ENCODE results near the gene SLC25A6.
"Not testable (repeated sequence)": the region's sequence is repeated elsewhere in the genome, so short reads cannot be mapped to it uniquely, and the experiment has no call there.

SLC25A6 gene

DNA sequence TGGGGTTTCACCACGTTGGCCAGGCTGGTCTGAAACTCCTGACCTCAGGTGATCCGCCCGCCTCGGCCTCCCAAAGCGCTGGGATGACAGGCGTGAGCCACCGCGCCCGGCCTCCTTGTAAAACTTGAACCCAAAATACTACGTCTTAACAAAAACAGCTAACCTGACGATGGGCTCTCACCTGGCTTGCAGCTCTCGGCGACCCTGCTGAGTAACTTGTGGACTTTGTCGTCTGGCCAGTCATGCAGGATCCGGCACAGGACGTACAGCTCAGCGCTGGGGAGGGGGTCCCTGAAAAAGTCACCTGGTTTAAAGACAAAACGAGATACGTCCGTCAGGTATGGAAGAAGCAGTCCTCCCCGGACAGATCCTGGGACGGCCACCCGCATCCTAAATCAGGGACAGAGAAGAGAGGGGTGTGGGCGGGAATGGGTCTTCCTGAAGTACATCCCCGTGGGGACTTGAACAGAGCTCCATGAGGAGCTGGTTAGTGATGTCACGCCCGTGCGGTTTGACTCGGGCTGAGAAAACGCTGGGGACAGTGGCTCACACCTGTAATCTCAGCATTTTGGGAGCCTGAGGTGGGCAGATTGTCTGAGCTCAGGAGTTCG, 20.7 kb upstream of the SLC25A6 start:
- DNase-seq, result no peak

DNA sequence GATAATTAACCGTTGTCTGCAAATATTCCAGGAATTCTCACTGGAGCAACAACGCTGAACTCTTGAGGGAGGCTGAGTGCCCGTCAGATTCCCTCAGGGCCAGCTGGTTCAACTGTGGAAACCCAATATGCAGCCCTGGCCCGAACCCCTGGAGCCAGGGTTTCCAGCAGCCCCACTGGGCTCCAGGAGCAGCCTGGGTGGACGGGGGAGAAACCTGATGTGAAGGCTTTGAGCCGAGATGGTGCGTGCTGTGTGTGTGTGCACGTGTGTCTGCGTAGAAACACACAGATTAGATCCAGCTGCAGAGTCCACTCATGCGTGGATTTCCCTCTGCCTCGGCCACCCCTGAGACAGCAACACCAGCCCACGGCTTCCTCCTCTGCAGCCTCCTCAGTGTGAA, 19.4 kb upstream of the SLC25A6 start:
- DNase-seq, result no peak

DNA sequence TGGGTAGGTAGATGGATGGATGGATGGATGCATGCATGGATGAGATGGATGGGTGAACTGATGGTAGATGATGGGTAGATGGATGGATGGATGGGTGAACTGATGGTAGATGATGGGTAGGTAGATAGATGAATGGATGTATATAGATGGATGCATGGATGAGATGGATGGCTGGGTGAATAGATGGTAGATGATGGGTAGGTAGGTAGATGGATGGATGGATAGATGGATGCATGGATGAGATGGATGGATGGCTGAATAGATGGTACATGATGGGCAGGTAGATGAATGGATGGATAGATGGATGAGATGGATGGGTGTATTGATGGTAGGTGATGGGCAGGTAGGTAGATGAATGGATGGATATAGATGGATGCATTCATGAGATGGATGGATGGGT, 15.1 kb upstream of the SLC25A6 start:
- no peak for DNase-seq

DNA sequence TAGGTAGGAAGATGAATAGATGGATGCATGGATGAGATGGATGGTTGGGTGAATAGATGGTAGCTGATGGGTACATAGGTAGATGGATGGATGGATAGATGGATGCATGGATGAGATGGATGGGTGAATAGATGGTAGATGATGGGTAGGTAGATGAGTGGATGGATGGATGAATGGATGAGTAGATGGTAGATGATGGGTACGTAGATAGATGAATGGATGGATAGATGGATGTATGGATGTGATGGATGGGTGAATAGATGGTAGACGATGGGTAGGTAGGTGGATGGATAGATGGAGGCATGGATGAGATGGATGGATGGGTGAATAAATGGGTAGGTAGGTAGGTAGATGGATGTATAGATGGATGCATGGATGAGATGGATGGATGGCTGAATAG, 13.9 kb upstream of the SLC25A6 start:
- not testable (repeated sequence) for DNase-seq

DNA sequence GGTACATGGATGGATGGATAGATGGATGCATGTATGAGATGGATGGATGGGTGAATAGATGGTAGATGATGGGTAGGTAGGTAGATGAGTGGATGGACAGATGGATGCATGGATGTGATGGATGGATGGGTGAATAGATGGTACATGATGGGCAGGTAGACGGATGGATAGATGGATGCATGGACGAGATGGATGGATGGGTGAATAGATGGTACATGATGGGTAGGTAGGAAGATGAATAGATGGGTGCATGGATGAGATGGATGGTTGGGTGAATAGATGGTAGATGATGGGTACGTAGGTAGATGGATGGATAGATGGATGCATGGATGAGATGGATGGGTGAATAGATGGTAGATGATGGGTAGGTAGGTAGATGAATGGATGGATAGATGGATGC, 12.0 kb upstream of the SLC25A6 start:
- not testable (repeated sequence) for DNase-seq

DNA sequence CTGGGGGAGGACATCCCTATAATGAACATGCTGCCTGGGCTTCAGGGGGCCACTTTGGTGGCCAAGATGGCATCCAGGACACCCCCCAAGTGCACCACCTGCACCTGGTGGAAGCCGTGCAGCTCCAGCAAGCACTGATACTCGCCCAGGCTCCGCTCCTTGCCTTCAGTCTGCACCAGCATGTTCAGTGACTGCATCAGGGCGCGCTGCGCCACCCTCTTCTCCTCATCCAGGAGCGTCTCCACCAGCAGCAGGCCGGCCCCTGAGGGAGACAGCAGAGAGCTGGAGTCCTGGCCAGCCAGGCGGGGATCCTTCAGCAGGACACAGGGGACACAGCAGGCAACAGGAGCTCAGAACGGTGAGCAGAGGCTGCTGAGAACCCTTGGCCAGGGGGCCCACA, 11.3 kb upstream of the SLC25A6 start:
- no peak for DNase-seq

DNA sequence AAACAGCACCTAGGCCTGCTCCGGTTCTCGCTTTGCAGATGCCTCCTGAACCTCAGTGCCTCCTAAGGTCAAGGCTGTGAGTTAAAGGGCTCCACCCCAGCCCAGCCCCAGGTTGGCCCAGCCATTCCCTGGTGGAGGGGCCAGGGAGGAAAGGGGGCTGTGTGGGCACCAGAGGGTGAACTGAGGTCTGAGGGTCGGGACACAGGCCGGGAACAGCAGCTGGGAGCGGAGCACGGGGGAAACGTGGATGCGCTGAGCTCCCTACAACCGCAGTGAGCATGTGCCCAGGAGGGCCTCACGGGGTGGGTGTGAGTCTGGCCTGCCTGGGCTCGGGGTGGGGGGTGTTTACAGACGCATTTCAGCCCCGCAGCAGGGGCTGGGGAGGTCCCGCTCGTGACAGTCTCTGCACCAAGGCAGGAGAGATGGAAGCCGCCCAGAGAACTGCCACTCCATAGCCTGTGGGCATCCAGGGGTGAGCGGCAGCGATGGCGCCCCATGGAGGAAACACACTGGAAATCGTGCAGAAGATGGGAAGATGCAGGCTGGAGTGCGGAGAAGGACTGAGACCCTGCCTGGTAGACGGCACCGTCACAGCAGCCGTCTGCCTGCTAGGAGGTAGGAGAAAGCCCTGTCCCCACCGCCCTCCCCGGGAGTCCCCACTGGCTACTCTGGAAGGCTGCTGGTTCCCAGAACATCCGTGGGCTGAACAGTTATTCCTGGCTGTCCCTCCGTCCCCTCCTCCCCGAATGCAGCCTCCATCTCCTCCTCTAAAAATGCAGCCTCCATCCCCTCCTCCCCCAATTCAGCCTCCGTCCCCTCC, 9.9 kb upstream of the SLC25A6 start:
- DNase-seq, result no peak

DNA sequence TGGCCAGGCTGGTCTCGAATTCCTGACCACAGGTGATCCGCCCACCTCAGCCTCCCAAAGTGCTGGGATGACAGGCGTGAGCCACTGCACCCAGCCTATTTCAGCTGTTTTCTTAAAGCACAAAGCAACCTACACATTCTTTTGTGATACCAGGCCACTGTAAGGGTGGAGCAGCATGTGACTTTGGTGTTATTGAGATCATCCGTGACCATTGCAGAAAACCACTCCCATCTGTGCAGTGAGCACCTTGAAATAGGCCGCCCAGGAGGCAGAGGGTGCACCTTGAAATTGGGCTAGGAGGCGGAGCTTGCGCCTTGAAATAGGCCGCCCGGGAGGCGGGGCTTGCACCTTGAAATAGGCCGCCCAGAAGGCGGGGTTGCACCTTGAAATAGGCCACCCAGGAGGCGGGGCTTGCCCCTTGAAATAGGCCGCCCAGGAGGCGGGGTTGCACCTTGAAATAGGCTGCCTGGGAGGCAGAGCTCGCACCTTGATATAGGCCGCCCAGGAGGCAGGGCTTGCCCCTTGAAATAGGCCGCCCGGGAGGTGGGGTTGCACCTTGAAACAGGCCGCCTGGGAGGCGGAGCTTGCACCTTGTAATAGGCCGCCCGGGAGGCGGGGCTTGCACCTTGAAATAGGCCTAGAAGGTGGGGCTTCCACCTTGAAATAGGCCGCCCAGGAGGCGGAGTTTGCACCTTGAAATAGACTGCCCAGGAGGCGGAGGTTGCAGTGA, 9.0 kb upstream of the SLC25A6 start:
- DNase-seq, result no peak

DNA sequence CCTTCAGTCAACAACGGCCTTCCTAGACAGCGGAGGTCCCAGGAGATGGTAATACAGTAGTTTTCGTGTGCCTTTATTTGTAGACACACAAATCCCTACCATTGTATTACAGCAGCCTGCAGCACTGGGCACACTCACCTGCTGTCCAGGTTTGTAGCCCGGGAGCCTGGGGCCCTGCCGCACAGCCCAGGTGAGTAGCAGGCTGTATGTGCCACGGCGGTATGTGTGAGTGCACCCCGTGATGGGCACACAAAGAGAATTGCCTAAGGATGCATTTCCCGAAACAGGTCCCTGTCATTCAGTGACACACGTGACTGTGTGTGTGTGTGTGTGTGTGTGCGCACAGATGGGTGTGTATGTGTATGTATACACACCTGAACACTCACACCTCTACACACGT, 8.1 kb upstream of the SLC25A6 start:
- no peak for DNase-seq

DNA sequence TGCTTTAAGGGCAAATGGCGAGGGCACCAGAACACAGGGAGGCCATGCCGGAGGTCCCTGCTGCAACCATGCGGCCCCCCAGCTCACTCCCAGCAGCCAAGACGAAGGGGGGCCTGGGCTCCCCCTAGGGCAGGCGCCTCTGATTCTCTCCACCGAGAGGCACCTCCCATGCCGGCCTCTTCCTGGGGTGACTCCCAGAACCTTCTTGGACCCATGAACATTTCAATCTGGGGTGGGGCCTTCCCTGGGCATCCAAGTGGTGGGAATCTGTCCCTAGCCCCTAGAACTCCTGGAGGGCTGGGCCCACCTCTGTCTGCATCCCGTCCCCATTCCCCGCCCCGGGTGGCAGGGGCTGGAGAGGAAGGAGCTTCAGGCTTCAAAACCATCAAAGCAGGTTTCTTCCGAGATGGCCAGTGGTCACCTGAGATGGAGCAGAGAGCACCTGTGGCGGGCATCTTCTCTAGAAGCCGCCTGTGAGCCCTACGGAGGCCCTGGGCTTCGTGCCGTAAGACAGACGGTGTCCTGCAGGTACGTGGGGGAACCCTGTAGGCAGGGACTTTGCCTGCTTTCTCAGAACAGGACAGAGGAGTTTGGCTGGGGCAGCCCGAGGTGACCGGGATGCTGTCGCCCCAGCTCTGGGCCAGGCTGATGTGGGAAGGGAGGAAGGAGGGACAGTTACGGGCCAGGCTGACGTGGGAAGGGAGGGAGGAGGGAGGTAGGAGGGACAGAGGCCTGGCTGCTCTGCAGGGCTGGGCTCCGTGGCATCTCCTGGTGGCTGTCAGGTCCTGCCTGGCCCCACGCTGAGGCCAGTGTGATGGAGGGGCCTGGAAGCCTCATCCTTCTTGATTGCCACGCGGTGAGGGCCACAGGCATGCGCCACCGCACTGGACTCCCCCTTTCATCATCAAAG, 6.8 kb upstream of the SLC25A6 start:
- no peak for DNase-seq

DNA sequence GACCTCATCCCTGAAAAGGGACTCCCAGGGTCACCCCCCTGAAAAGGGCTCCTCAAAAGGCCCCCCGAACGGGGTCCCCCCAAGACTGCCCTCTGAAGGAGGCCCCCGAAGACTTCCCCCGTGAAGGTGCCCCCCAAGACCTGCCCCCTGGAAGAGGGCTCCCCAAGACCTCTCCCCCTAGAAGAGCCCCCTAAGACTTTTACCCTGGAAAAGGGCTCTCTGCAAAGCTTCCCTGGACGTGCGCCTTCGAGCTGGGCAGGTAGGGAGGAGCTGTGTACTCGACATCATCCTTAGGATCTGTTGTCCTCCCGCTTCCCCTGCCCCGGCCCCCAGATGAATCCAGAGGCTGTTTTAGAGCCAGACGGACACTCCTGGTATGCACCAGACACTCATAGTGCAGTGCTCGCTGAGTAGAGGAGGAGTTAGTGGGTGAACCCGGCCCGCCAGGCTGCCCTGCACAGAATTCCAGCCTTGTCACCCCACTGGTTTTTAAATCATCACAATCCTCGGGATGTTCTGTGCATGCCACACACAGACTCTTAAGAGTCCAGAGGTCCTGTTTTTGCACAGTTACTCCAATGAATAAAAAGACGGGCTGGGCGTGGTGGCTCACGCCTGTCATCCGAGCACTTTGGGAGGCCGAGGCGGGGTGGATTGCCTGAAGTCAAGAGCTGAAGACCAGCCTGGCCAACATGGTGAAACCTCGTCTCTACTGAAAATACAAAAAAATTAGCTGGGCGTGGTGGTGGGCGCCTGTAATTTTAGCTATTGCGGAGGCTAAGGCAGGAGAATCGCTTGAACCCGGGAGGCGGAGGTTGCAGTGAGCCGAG, 5.7 kb upstream of the SLC25A6 start:
- DNase-seq, result no peak

DNA sequence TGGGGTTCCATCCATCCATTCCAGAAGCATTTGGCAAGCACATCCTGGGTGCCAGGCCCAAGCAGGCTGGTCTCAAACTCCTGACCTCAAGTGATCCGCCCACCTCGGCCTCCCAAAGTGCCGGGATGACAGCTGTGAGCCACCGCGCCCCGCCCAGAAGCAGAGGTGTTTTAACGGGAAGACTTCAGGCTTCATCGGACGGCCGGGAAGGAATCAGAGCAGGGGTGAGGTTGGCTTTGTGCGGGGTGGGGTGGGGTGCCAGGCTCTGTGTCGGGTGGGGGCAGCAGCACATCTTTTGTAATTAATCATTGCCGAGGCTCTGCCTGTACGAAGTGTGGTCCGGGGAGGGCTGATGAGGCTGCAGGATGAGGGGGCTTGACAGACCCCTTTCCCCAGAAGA, 5.1 kb upstream of the SLC25A6 start:
- no peak for DNase-seq

DNA sequence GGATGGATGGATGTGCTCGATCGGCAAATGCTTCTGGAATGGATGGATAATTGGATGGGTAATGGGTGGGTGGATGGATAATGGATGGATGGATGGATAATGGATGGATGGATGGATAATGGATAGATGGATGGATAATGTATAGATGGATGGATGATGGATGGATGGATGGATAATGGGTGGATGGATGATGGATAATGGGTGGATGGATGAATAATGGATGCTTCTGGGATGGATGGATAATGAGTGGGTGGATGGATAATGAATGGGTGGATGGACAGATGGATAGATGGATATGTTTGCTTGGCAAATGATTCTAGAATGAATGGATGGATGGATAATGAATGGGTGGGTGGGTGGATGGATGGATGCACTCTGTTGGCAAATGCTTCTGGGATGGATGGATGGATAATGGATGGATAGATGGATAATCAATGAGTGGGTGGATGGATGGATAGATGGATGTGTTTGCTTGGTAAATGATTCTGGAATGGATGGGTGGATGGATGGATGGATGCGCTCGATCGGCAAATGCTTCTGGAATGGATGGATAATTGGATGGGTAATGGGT, 3.8 kb upstream of the SLC25A6 start:
- no peak for DNase-seq

DNA sequence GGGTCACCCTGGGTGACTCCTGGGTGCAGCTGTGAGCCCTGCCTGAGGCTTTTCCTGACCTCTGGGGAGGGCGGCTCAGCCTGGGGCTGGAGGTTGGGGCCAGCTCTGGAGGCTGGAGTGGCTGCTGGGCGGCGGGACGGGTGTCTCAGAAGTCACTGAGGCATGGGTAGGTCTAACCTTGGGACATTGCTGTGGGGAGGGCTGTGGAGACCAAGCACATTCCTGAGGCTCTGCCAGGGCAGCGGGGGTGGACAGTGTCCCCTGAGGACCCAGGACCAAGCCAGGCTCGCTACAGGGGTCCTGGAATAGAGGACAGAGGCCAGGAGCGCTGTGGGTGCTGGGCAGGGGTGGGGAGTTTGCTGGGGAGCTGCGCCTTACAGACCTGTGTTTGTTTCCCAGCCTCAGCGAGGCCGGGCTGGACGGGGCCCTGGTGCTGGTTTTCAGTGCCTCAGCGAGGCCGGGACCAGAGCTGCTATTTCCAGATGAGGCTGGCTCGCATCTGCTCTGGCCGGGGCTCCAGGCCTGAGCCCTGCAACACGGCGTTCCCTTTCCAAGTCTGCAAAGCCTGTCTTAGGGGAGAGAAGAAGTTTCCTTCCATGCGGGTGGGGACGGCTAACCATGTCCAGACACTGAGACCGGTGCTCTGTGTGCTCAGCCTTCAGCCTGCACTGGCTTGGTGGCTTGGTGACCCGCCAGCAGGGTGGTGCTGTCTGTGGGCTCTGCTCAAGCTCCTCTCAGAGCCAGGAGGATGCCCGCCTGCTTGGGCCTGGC, 3.0 kb upstream of the SLC25A6 start:
- no peak for DNase-seq

DNA sequence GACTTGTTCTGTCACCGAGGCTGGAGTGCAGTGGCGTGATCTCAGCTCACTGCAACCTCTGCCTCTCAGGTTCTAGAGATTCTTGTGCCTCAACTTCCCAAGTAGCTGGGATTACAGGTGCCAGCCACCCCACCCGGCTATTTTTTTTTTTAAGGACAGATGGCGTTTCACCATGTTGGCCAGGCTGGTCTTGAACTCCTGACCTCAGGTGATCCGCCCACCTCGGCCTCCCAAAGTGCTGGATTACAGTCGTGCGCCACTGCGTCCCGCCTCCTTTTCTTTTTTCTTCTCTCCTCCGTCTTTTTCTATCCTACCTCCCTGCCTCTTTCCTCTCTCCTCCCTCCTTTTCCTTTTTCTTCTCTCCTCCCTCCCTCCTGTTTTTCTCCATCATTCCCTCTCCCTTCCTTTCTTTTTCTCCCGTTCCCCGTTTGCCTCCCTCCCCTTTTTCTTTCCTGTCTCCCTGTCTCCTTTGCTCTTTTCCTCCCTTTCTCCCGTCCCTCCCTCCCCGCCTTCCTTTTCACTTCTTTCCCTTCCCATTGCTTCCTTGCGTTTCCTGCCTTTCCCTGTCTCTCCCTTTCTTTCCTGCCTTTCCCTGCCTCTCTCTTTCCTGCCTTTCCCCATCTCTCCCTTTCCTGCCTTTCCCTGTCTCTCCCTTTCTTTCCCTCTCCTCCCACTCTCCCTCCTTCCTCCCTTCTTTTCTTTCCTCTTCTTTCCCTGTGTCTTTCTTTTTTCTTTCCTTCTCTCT, 2.1 kb upstream of the SLC25A6 start:
- no peak for DNase-seq

DNA sequence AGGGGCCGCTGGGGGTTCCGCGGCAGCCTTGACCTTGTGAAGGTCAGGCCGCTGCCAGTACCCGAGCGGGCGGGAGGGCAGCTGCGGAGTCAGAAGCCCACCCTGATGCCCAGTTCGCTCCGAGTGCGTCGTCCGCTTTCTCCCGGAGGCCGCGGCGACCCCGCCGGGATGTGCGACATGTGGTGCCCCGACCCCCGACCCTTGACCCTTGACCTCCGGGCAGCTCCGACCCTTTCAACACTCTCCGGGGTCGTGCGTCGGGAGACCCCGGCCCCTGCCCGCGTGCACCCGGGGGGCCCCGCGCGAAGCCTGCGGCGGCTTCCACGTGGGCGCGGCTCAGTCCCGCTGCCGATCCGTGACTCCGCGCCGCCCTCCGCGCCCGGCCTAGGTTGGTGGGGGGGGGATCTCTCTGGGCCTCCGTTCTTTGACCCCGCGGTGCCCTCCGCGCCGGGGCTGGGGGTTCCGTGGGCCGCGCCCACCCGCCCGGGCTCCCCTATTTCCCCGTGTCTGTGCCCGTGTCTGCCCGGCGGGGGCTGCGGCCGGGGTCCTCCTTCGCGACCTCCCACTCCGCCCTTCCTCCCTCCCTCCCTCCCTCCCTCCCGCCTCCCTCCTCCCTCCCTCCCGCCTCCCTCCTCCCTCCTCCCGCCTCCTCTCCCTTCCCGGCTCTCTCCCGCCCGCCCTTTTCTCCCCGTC, 609 bp upstream of the SLC25A6 start:
- DNase-seq, result no peak

DNA sequence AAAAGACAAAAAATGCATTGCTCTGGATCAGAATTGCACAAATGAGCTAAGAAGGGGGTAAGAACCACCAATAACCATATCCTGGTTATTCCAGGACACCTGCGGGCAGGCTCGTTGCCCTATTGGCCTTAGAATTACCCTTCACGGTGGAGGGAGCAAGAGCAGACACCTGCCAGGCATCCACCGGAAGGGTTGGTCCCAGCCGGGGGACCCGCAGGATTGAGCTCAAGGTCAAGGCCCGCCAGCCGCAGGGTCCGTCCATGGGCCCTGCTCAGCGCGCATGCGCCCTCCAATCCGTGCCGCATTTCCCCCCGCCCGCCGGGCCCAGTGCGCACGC, 575 bp downstream of the SLC25A6 start:
- DNase-seq, result peak; percentile 90

DNA sequence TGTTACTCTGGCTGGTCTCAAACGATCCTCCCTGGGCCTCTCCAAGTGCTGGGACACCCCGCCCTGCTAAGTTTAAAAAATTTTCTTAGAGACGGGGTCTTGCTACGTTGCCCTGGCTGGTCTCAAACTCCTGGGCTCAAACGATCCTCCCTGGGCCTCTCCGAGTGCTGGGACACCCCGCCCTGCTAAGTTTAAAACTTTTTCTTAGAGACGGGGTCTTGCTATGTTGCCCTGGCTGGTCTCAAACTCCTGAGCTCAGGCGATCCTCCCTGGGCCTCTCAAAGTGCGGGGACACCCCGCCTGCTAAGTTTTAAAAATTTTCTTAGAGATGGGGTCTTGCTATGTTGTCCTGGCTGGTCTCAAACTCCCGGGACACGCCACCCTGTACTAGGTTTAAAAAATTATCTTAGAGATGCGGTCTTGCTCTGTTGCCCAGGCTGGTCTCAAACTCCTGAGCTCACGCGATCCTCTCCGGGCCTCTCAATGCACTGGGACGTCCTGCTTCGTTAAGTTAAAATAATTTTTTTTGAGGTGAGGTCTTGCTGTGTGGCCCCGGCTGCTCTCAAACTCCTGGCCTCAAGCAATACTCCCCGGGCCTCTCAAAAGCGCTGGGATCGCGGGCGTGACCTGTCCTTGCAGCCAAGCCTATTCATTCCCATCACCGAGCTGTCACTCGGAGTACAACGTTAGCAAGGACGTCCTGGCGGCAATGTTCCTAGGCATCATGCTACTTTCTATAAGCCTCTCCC, 1.1 kb downstream of the SLC25A6 start:
- no peak for DNase-seq

DNA sequence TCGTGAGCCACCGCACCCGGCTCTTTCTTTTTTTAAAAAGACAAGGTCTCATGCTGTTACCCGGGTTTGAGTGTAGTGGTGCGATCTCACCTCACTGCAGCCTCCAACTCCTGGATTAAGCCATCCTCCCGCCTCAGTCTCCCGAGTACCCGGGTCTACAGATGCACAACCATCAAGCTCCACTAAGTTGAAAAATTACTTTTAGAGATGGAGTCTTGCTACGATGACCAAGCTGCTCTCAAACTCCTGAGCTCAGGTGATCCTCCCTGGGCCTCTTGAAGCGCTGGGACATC, 2.0 kb downstream of the SLC25A6 start:
- DNase-seq, result no peak
